HepG2 (cell line): ENCODE data around the gene VPS54.

Experiments used
- CC2D1A ChIP-seq: sonication (generic); formaldehyde crosslinking; IDR thresholded peaks from 2 replicates; pipeline ENCODE4 v1.8.1; 2023; ENCODE audit warnings: mild to moderate bottlenecking, missing genetic modification reagents
- CEBPB ChIP-seq: IDR thresholded peaks from 2 replicates; pipeline ENCODE4 v1.6.1; 2011; ENCODE audit warnings: low read depth, low read length, improper control_type of control experiment, borderline replicate concordance
- ELF4 ChIP-seq: sonication (generic); formaldehyde crosslinking; IDR thresholded peaks from 2 replicates; pipeline ENCODE4 v1.5.0; 2020; ENCODE audit warnings: missing genetic modification reagents, mild to moderate bottlenecking, moderate library complexity, borderline replicate concordance
- KDM5A ChIP-seq: fragments of 200-600 bp; sonication (generic); IDR thresholded peaks from 2 replicates; pipeline ENCODE4 v1.7.0; 2018; ENCODE audit warnings: antibody characterized with exemption, mild to moderate bottlenecking, low read length, borderline replicate concordance
- KLF13 ChIP-seq: sonication (generic); formaldehyde crosslinking; IDR thresholded peaks from 2 replicates; pipeline ENCODE4 v1.4.0; 2020; ENCODE audit warnings: mild to moderate bottlenecking, missing genetic modification reagents
- NFIC ChIP-seq: IDR thresholded peaks from 2 replicates; pipeline ENCODE4 v1.6.1; 2012; ENCODE audit warnings: mild to moderate bottlenecking, low read length, inconsistent platforms
- RARG ChIP-seq: sonication (generic); formaldehyde crosslinking; IDR thresholded peaks from 2 replicates; pipeline ENCODE4 v1.4.0; 2020; ENCODE audit warnings: low read depth, mild to moderate bottlenecking, missing genetic modification reagents
- ZFP37 ChIP-seq: sonication (generic); formaldehyde crosslinking; IDR thresholded peaks from 2 replicates; pipeline ENCODE4 v1.4.0; 2020; ENCODE audit warnings: missing genetic modification reagents, borderline replicate concordance
- ZNF10 ChIP-seq: sonication (generic); formaldehyde crosslinking; IDR thresholded peaks from 2 replicates; pipeline ENCODE4 v1.4.0; 2020; ENCODE audit warnings: mild to moderate bottlenecking, low read depth, missing genetic modification reagents, borderline replicate concordance
- ZNF121 ChIP-seq: sonication (generic); formaldehyde crosslinking; IDR thresholded peaks from 2 replicates; pipeline ENCODE4 v1.5.0; 2020; ENCODE audit warnings: mild to moderate bottlenecking, missing genetic modification reagents
- TF ChIP-seq, protein P1 (sequence below): sonication (generic); formaldehyde crosslinking; IDR thresholded peaks from 2 replicates; pipeline ENCODE4 v1.4.0; 2020; ENCODE audit warnings: missing genetic modification reagents
- TF ChIP-seq, protein P2 (sequence below): sonication (generic); formaldehyde crosslinking; IDR thresholded peaks from 2 replicates; pipeline ENCODE4 v1.5.0; 2020; ENCODE audit warnings: mild to moderate bottlenecking, missing genetic modification reagents, moderate library complexity
- TF ChIP-seq, protein P3 (sequence below): sonication (generic); formaldehyde crosslinking; IDR thresholded peaks from 2 replicates; pipeline ENCODE4 v1.8.1; 2023; ENCODE audit warnings: missing genetic modification reagents, inconsistent platforms, borderline replicate concordance

DNA sequence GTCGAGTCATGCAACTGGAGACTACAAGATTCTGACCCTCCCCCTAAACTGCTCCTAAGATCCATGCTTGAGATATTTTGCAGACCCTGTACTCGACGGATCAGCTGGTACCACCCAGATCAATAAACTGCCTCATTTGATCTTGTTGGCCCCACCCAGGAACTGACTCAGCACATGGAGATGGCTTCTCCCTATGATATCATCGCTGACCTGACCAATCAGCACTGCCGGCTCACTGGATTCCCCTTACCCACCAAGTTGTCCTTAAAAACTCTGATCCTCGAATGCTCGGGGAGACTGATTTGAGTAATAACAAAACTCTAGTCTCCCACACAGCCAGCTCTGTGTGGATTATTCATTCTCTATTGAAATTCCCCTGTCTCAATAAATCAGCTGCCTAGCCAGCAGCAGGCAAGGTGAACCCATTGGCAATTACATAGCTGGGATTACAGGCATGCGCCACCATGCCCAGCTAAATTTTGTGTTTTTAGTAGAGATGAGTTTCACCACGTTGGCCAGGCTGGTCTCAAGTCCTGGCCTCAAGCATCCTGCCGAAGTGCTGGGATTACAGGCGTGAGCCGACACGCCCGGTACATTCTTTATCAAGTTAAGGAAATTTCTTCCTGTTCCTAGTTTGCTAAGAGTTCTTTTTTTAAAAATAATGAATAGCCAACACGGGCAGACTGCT, 43.6 kb downstream of the VPS54 start:
- TF ChIP-seq ZFP37 (CRISPR knock-in tag) (no peak), CC2D1A (CRISPR knock-in tag) (no peak), ZNF121 (CRISPR knock-in tag) (no peak), ELF4 (no peak), RARG (CRISPR knock-in tag) (no peak), CEBPB (no peak), ZNF10 (no peak), KDM5A (no peak), KLF13 (CRISPR knock-in tag) (no peak), NFIC (no peak)
- TF ChIP-seq, protein P1, sequence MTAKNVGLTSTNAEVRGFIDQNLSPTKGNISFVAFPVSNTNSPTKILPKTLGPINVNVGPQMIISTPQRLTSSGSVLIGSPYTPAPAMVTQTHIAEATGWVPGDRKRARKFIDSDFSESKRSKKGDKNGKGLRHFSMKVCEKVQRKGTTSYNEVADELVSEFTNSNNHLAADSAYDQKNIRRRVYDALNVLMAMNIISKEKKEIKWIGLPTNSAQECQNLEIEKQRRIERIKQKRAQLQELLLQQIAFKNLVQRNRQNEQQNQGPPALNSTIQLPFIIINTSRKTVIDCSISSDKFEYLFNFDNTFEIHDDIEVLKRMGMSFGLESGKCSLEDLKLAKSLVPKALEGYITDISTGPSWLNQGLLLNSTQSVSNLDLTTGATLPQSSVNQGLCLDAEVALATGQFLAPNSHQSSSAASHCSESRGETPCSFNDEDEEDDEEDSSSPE (CRISPR knock-in tag), result no peak
- TF ChIP-seq, protein P2, sequence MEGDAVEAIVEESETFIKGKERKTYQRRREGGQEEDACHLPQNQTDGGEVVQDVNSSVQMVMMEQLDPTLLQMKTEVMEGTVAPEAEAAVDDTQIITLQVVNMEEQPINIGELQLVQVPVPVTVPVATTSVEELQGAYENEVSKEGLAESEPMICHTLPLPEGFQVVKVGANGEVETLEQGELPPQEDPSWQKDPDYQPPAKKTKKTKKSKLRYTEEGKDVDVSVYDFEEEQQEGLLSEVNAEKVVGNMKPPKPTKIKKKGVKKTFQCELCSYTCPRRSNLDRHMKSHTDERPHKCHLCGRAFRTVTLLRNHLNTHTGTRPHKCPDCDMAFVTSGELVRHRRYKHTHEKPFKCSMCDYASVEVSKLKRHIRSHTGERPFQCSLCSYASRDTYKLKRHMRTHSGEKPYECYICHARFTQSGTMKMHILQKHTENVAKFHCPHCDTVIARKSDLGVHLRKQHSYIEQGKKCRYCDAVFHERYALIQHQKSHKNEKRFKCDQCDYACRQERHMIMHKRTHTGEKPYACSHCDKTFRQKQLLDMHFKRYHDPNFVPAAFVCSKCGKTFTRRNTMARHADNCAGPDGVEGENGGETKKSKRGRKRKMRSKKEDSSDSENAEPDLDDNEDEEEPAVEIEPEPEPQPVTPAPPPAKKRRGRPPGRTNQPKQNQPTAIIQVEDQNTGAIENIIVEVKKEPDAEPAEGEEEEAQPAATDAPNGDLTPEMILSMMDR (CRISPR knock-in tag), result no peak
- TF ChIP-seq, protein P3, sequence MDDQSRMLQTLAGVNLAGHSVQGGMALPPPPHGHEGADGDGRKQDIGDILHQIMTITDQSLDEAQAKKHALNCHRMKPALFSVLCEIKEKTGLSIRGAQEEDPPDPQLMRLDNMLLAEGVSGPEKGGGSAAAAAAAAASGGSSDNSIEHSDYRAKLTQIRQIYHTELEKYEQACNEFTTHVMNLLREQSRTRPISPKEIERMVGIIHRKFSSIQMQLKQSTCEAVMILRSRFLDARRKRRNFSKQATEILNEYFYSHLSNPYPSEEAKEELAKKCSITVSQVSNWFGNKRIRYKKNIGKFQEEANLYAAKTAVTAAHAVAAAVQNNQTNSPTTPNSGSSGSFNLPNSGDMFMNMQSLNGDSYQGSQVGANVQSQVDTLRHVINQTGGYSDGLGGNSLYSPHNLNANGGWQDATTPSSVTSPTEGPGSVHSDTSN, result no peak
